ENCODE results near the gene GPR152.
"Not testable (repeated sequence)": the region's sequence is repeated elsewhere in the genome, so short reads cannot be mapped to it uniquely, and the experiment has no call there.

GPR152 gene

DNA sequence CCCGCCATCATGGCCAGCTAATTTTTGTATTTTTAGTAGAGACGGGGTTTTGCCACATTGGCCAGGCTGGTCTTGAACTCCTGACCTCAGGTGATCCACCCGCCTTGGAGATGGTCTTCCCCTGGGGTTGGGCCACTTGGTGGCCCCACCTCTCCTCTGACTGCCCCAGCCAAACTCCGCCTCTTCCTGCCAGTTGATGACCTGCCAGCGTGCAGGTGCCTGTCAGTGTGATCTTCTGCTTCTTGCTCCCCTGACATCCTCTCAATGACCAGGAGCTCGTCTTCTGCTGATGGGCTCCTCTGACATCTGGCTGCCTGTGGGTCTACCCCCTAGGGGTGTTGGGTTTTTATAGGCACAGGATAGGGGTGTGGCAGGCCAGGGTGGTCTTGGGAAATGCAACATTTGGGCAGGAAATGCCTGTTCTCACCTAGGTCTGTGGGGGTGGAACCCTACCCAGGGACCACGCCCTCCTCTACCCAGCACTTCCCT is 33.4 kb upstream of the GPR152 start:
- not testable (repeated sequence) for H3K4me3 ChIP-seq (ENCODE audit: low read length); H3K4me2 ChIP-seq (ENCODE audit: low read length); H3K27me3 ChIP-seq (ENCODE audit: control insufficient read depth, insufficient read depth, low read length); H3K9me3 ChIP-seq (replicated peaks; ENCODE audit: low read length); H3K9ac ChIP-seq (ENCODE audit: low read depth, low read length)
- Histone ChIP-seq H3K4me1 (ENCODE audit: control insufficient read depth, insufficient read depth, low read length) (peaks cover 15% of the 10 kb centered on the region), H3K36me3 (ENCODE audit: insufficient read depth, low read length) (peaks cover 22% of the 10 kb centered on the region)

GRCh38 chr11:67484847-67485311 is 32.4 kb upstream of the GPR152 start:
- Histone ChIP-seq H3K9ac (ENCODE audit: low read depth, low read length) (no peak overlapping the region), H3K27me3 (ENCODE audit: control insufficient read depth, insufficient read depth, low read length) (no peaks in the 10 kb centered on the region), H3K4me2 (ENCODE audit: low read length) (no peak overlapping the region), H3K4me1 (ENCODE audit: control insufficient read depth, insufficient read depth, low read length) (peaks cover 15% of the 10 kb centered on the region), H3K9me3 (replicated peaks; ENCODE audit: low read length) (no peaks in the 10 kb centered on the region), H3K4me3 (ENCODE audit: low read length) (no peak overlapping the region), H3K36me3 (ENCODE audit: insufficient read depth, low read length) (peaks cover 12% of the 10 kb centered on the region)

GRCh38 chr11:67483831-67484665 is 31.5 kb upstream of the GPR152 start:
- peaks cover 11% of the 10 kb centered on the region for H3K36me3 ChIP-seq (ENCODE audit: insufficient read depth, low read length)
- H3K9ac ChIP-seq (ENCODE audit: low read depth, low read length), result peak overlapping the region; percentile 86
- H3K9me3 ChIP-seq (replicated peaks; ENCODE audit: low read length), result no peaks in the 10 kb centered on the region
- peak overlapping the region; percentile 88 for H3K4me2 ChIP-seq (ENCODE audit: low read length)
- no peaks in the 10 kb centered on the region for H3K27me3 ChIP-seq (ENCODE audit: control insufficient read depth, insufficient read depth, low read length)
- peak overlapping the region; percentile 81 for H3K4me3 ChIP-seq (ENCODE audit: low read length)
- peaks cover 15% of the 10 kb centered on the region for H3K4me1 ChIP-seq (ENCODE audit: control insufficient read depth, insufficient read depth, low read length)

DNA sequence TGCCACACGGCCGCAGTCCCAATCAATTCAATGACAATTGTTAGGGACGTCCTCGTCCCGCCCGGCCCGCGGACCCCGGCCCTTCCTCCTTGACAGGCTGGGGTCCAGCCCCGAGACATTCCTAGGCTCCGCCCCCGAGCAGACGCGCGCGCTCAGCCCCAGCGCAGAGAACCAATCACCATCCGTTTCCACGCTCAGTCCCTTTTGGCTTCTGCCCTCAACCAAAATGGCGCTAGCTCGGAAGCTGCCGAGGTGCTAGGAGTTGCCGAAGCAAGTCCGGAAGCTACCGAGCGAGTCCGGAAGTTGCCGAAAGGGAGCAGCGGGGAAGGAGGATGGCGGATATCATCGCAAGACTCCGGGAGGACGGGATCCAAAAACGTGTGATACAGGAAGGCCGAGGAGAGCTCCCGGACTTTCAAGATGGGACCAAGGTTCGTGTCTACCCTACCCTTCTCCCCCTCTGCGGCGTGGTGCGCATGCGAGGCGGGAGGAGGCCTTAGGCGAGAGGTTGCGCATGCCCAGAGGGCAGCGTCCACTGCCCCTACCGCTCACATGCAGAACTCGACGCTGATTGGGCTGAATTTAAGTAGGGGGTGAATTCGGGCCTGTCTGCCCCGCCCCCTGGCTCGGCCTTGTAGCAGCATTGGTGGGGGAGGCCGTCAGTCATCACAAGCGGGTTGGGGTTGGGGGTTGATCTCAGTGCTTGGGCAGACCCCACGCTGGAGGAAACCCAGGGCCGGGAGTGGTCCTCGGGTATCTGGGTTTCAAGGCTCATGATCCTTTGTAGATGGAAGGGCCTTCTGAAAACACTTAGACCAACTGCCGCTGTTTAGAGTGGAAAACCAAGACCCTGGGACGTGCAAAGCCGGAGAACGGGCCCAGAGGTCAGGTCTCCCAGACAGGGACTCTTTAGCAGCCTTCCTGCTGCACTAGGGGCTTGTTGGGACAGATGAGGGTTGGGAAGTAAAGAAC is 30.6 kb upstream of the GPR152 start, which contains the start of gene AIP:
TSS of gene AIP (plus strand) at position 200 of the 972 bp plus-strand sequence. CDS start at position 333, 133 bp downstream.
- H3K9ac ChIP-seq (ENCODE audit: low read depth, low read length), result peak within 1 kb of the TSS; percentile 86
- H3K4me2 ChIP-seq (ENCODE audit: low read length), result peak within 1 kb of the TSS; percentile 88
- peak within 1 kb of the TSS; percentile 81 for H3K4me3 ChIP-seq (ENCODE audit: low read length)
- H3K27me3 ChIP-seq (ENCODE audit: control insufficient read depth, insufficient read depth, low read length), result no peaks in the 10 kb centered on the region
- peaks cover 15% of the 10 kb centered on the region for H3K4me1 ChIP-seq (ENCODE audit: control insufficient read depth, insufficient read depth, low read length)
- no peaks in the 10 kb centered on the region for H3K9me3 ChIP-seq (replicated peaks; ENCODE audit: low read length)
- H3K36me3 ChIP-seq (ENCODE audit: insufficient read depth, low read length), result peaks cover 6% of the 10 kb centered on the region

- H3K4me1 ChIP-seq (ENCODE audit: control insufficient read depth, insufficient read depth, low read length), result peaks cover 15% of the 10 kb centered on the region
- peak overlapping the region; percentile 86 for H3K9ac ChIP-seq (ENCODE audit: low read depth, low read length)
- no peaks in the 10 kb centered on the region for H3K36me3 ChIP-seq (ENCODE audit: insufficient read depth, low read length)
- peak overlapping the region; percentile 81 for H3K4me3 ChIP-seq (ENCODE audit: low read length)
- H3K4me2 ChIP-seq (ENCODE audit: low read length), result peak overlapping the region; percentile 88
- no peaks in the 10 kb centered on the region for H3K27me3 ChIP-seq (ENCODE audit: control insufficient read depth, insufficient read depth, low read length)
- no peaks in the 10 kb centered on the region for H3K9me3 ChIP-seq (replicated peaks; ENCODE audit: low read length)
Measured at GRCh38 chr11:67482275-67482826, 29.8 kb upstream of the GPR152 start.

DNA sequence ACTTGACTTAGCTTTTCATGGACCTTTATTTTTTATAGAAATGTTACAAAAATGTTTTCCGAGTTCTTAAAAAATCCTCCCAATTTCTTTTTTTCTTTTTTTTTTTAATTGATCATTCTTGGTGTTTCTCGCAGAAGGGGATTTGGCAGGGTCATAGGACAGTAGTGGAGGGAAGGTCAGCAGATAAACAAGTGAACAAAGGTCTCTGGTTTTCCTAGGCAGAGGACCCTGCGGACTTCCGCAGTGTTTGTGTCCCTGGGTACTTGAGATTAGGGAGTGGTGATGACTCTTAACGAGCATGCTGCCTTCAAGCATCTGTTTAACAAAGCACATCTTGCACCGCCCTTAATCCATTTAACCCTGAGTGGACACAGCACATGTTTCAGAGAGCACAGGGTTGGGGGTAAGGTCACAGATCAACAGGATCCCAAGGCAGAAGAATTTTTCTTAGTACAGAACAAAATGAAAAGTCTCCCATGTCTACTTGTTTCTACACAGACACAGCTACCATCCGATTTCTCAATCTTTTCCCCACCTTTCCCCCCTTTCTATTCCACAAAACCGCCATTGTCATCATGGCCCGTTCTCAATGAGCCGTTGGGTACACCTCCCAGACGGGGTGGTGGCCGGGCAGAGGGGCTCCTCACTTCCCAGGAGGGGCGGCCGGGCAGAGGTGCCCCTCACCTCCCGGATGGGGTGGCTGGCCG is 25.0 kb upstream of the GPR152 start:
- not testable (repeated sequence) for H3K9me3 ChIP-seq (replicated peaks; ENCODE audit: low read length); H3K4me3 ChIP-seq (ENCODE audit: low read length); H3K36me3 ChIP-seq (ENCODE audit: insufficient read depth, low read length); H3K4me2 ChIP-seq (ENCODE audit: low read length); H3K4me1 ChIP-seq (ENCODE audit: control insufficient read depth, insufficient read depth, low read length); H3K9ac ChIP-seq (ENCODE audit: low read depth, low read length); H3K27me3 ChIP-seq (ENCODE audit: control insufficient read depth, insufficient read depth, low read length)

DNA sequence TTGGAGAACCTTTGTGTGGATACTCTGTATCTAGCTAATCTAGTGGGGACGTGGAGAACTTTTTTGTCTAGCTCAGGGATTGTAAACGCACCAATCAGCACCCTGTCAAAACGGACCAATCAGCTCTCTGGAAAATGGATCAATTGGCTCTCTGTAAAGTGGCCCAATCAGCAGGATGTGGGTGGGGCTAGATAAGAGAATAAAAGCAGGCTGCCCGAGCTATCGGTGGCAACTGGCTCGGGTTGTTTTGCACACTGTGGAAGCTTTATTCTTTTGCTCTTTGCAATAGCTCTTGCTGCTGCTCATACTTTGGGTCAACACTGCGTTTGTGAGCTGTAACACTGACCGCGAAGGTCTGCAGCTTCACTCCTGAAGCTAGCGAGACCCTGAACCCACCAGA is 24.2 kb upstream of the GPR152 start:
- H3K9me3 ChIP-seq (replicated peaks; ENCODE audit: low read length); H3K9ac ChIP-seq (ENCODE audit: low read depth, low read length); H3K4me3 ChIP-seq (ENCODE audit: low read length); H3K36me3 ChIP-seq (ENCODE audit: insufficient read depth, low read length); H3K4me2 ChIP-seq (ENCODE audit: low read length); H3K4me1 ChIP-seq (ENCODE audit: control insufficient read depth, insufficient read depth, low read length); H3K27me3 ChIP-seq (ENCODE audit: control insufficient read depth, insufficient read depth, low read length): not testable (repeated sequence)

DNA sequence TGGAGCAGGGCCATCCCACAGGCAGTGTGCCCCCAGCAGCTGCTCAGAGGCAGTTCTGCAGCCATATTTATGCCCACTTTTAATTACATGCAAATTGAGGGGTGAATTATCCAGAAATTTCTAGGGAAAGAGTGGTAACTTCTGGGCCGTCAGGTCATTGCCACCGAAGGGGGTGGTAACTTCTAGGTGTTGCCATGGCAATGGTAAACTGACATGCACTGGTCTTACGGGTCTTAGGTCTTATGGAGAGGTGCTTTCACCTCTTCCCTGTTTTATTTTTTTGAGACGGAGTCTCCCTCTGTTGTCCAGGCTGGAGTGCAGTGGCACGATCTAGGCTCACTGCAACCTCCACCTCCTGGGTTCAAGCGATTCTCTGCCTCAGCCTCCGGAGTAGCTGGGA is 20.4 kb upstream of the GPR152 start:
- Histone ChIP-seq H3K9me3 (replicated peaks; ENCODE audit: low read length) (no peaks in the 10 kb centered on the region), H3K9ac (ENCODE audit: low read depth, low read length) (no peak overlapping the region), H3K4me2 (ENCODE audit: low read length) (no peak overlapping the region), H3K27me3 (ENCODE audit: control insufficient read depth, insufficient read depth, low read length) (peaks cover 8% of the 10 kb centered on the region), H3K4me1 (ENCODE audit: control insufficient read depth, insufficient read depth, low read length) (peaks cover 13% of the 10 kb centered on the region), H3K36me3 (ENCODE audit: insufficient read depth, low read length) (no peaks in the 10 kb centered on the region), H3K4me3 (ENCODE audit: low read length) (no peak overlapping the region)

DNA sequence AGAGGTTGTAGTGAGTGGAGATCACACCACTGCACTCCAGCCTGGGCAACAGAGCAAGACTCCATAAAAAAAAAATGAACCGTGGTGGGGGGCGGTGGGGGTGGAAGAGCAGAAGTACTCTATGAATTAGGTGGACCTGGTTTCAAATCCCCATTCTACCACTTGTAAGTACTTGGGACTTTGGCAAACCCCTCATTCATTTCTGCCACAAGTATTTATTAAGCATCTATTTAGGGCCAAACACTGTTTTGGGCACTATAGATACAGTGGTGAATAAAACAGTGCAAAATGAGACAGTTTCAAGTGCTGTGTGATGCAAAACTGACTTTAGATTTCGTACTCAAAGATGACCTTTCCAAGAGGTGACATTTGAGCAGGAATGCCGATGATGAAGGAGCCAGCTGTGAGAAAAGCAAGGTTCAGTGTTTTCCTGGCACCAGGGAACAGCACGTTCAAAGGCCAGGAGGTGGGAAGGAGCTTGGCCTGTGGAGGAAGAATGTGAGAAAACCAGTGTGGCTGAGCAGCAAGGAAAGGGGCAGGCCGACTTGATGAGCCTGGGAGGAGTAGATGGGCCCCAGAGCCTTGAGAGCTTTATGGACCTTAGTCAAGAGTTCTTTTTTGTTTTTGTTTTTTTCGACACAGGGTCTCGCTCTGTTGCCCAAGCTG is 17.9 kb upstream of the GPR152 start:
- Histone ChIP-seq H3K36me3 (ENCODE audit: insufficient read depth, low read length) (no peaks in the 10 kb centered on the region), H3K4me2 (ENCODE audit: low read length) (no peak overlapping the region), H3K4me1 (ENCODE audit: control insufficient read depth, insufficient read depth, low read length) (peaks cover 18% of the 10 kb centered on the region), H3K9ac (ENCODE audit: low read depth, low read length) (no peak overlapping the region), H3K27me3 (ENCODE audit: control insufficient read depth, insufficient read depth, low read length) (peaks cover 8% of the 10 kb centered on the region), H3K4me3 (ENCODE audit: low read length) (no peak overlapping the region), H3K9me3 (replicated peaks; ENCODE audit: low read length) (no peaks in the 10 kb centered on the region)

- H3K27me3 ChIP-seq (ENCODE audit: control insufficient read depth, insufficient read depth, low read length), result peaks cover 7% of the 10 kb centered on the region
- H3K4me2 ChIP-seq (ENCODE audit: low read length), result peak overlapping the region; percentile 100
- peak overlapping the region; percentile 92 for H3K9ac ChIP-seq (ENCODE audit: low read depth, low read length)
- H3K36me3 ChIP-seq (ENCODE audit: insufficient read depth, low read length), result no peaks in the 10 kb centered on the region
- no peaks in the 10 kb centered on the region for H3K9me3 ChIP-seq (replicated peaks; ENCODE audit: low read length)
- peak overlapping the region; percentile 95 for H3K4me3 ChIP-seq (ENCODE audit: low read length)
- H3K4me1 ChIP-seq (ENCODE audit: control insufficient read depth, insufficient read depth, low read length), result peaks cover 18% of the 10 kb centered on the region
Measured at GRCh38 chr11:67469508-67469811, 16.9 kb upstream of the GPR152 start.

Data from skeletal muscle satellite cell (primary cell).